WTC11 (cell line): Measurements from ENCODE around the gene DTD1. TPM values are rescaled to one million over a fixed set of nuclear protein-coding genes. Genes with fewer than 3 reads are reported as not detected.

Experiments
- ATAC-seq: fragments of 200-7000 bp; cut with Tn5 transposase; 2 replicates; pipeline ENCODE4 v1.10.0; 2021; ENCODE audit warnings: mild to moderate bottlenecking, moderate library complexity
- CTCF ChIA-PET: fragments of 300-600 bp; sonication (Branson Sonifier 250); formaldehyde crosslinking; loops from one replicate; lab custom pipeline; 2021; ENCODE audit warnings: antibody characterized with exemption; lab: Charles Lee
- POLR2A ChIA-PET: fragments of 350-600 bp; sonication (Branson Sonifier 250); formaldehyde crosslinking; loops from one replicate; lab custom pipeline; 2021; ENCODE audit warnings: antibody characterized with exemption; lab: Charles Lee
- DNase-seq: peaks from one replicate; pipeline ENCODE4 v3.0.0; 2021; ENCODE audit warnings: low spot score
- H3K27ac Mint-ChIP-seq: 2 replicates; pipeline ENCODE4 v1.8.0; 2021; ENCODE audit warnings: mixed read lengths
- H3K27me3 Mint-ChIP-seq: 2 replicates; pipeline ENCODE4 v1.8.0; 2021; ENCODE audit warnings: low read depth, mild to moderate bottlenecking, moderate library complexity, mixed read lengths
- H3K36me3 Mint-ChIP-seq: 2 replicates; pipeline ENCODE4 v1.8.0; 2021; ENCODE audit warnings: mixed read lengths
- H3K4me1 Mint-ChIP-seq: 2 replicates; pipeline ENCODE4 v1.8.0; 2022; ENCODE audit warnings: mixed read lengths
- H3K4me3 Mint-ChIP-seq: 2 replicates; pipeline ENCODE4 v1.8.0; 2021; ENCODE audit warnings: mild to moderate bottlenecking, moderate library complexity, mixed read lengths
- H3K9me3 Mint-ChIP-seq: 2 replicates; pipeline ENCODE4 v1.8.0; 2021; ENCODE audit warnings: mixed read lengths
- AR ChIP-seq: fragments of 250-450 bp; sonication (Bioruptor Pico); IDR thresholded peaks from 2 replicates; pipeline ENCODE4 v1.9.0; 2021; ENCODE audit warnings: mild to moderate bottlenecking
- CBFB ChIP-seq: sonication (generic); formaldehyde crosslinking; IDR thresholded peaks from 2 replicates; pipeline ENCODE4 v1.8.1; 2022; ENCODE audit warnings: mild to moderate bottlenecking, low read depth, missing genetic modification reagents
- CTCF ChIP-seq: fragments of 200-600 bp; IDR thresholded peaks from 2 replicates; pipeline ENCODE4 v1.8.0; 2022; ENCODE audit warnings: antibody characterized with exemption
- ELF4 ChIP-seq: sonication (generic); formaldehyde crosslinking; IDR thresholded peaks from 2 replicates; pipeline ENCODE4 v1.8.1; 2022; ENCODE audit warnings: low read depth, mild to moderate bottlenecking, moderate library complexity, missing genetic modification reagents
- ETV6 ChIP-seq: sonication (generic); formaldehyde crosslinking; IDR thresholded peaks from 2 replicates; pipeline ENCODE4 v1.8.1; 2022; ENCODE audit warnings: mild to moderate bottlenecking, missing genetic modification reagents
- MXD4 ChIP-seq: fragments of 250-450 bp; sonication (Bioruptor Pico); IDR thresholded peaks from 2 replicates; pipeline ENCODE4 v1.8.0; 2021; ENCODE audit warnings: mild to moderate bottlenecking, moderate library complexity, borderline replicate concordance
- NFE2L1 ChIP-seq: sonication (generic); formaldehyde crosslinking; IDR thresholded peaks from 2 replicates; pipeline ENCODE4 v1.8.1; 2023; ENCODE audit warnings: missing genetic modification reagents
- NFYB ChIP-seq: sonication (generic); formaldehyde crosslinking; conservative IDR thresholded peaks from 2 replicates; pipeline ENCODE4 v1.8.0; 2022; ENCODE audit warnings: low read depth, missing genetic modification reagents
- NR3C1 ChIP-seq: sonication (generic); formaldehyde crosslinking; conservative IDR thresholded peaks from 2 replicates; pipeline ENCODE4 v1.8.1; 2023; ENCODE audit warnings: low read depth, mild to moderate bottlenecking, missing genetic modification reagents
- RORB ChIP-seq: fragments of 250-450 bp; sonication (Bioruptor Pico); IDR thresholded peaks from 2 replicates; pipeline ENCODE4 v1.9.0; 2021; ENCODE audit warnings: mild to moderate bottlenecking
- TCF7 ChIP-seq: sonication (generic); formaldehyde crosslinking; IDR thresholded peaks from 2 replicates; pipeline ENCODE4 v1.8.0; 2022; ENCODE audit warnings: mild to moderate bottlenecking, low read depth, missing genetic modification reagents, moderate library complexity
- ZBTB21 ChIP-seq: sonication (generic); formaldehyde crosslinking; IDR thresholded peaks from 2 replicates; pipeline ENCODE4 v1.8.1; 2023; ENCODE audit warnings: mild to moderate bottlenecking, missing genetic modification reagents, borderline replicate concordance
- ZNF219 ChIP-seq: sonication (generic); formaldehyde crosslinking; IDR thresholded peaks from 2 replicates; pipeline ENCODE4 v1.8.0; 2023; ENCODE audit warnings: missing genetic modification reagents, mild to moderate bottlenecking, borderline replicate concordance
- ZNF263 ChIP-seq: sonication (generic); formaldehyde crosslinking; IDR thresholded peaks from 2 replicates; pipeline ENCODE4 v1.8.1; 2022; ENCODE audit warnings: low read depth, mild to moderate bottlenecking, moderate library complexity, missing genetic modification reagents
- total RNA-seq: library from RNA; stranded (reverse); gene quantifications from 3 replicates; pipeline ENCODE4 v1.2.3, GENCODE V29; 2021
- TF ChIP-seq, protein P1 (sequence below): sonication (generic); formaldehyde crosslinking; IDR thresholded peaks from 2 replicates; pipeline ENCODE4 v1.8.1; 2022; ENCODE audit warnings: low read depth, mild to moderate bottlenecking, moderate library complexity, missing genetic modification reagents, borderline replicate concordance
- TF ChIP-seq, protein P2 (sequence below): fragments of 250-450 bp; sonication (Bioruptor Pico); IDR thresholded peaks from 2 replicates; pipeline ENCODE4 v1.8.0; 2021; ENCODE audit warnings: mild to moderate bottlenecking
- TF ChIP-seq, protein P3 (sequence below): sonication (generic); formaldehyde crosslinking; IDR thresholded peaks from 2 replicates; pipeline ENCODE4 v1.8.0; 2022; ENCODE audit warnings: mild to moderate bottlenecking, missing genetic modification reagents
- TF ChIP-seq, protein P4 (sequence below): sonication (generic); formaldehyde crosslinking; IDR thresholded peaks from 2 replicates; pipeline ENCODE4 v1.8.1; 2022; ENCODE audit warnings: low read depth, missing genetic modification reagents, borderline replicate concordance
- TF ChIP-seq, protein P5 (sequence below): sonication (generic); formaldehyde crosslinking; IDR thresholded peaks from 2 replicates; pipeline ENCODE4 v1.8.1; 2023; ENCODE audit warnings: mild to moderate bottlenecking, missing genetic modification reagents, moderate library complexity

DTD1 gene
- total RNA-seq, 1 experiment from 2014 or later, result 71.1 TPM

DNA sequence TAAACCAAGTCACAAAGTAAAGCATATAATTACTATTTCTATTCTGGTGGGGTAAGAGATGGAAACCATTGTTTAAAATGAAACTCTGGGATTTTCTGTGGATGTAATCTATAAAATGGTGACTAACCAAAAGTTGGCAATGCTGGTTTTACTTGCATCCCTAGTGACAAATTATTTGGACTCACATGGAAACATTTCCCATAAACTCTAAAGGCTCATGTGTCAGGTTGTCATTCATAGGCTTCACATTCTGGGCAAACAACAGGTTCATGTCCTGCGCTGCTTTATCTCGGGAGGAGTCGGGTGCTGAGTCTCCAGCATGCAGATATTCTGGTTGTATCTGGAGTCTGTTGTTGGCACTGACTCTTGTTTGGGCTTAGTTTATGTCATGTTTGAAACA, 127.7 kb downstream of the DTD1 start:
- TF ChIP-seq TCF7 (CRISPR knock-in tag), result no peak
- TF ChIP-seq AR, result no peak
- TF ChIP-seq ZBTB21 (CRISPR knock-in tag), result no peak
- no peak for TF ChIP-seq CTCF
- TF ChIP-seq, protein P1, sequence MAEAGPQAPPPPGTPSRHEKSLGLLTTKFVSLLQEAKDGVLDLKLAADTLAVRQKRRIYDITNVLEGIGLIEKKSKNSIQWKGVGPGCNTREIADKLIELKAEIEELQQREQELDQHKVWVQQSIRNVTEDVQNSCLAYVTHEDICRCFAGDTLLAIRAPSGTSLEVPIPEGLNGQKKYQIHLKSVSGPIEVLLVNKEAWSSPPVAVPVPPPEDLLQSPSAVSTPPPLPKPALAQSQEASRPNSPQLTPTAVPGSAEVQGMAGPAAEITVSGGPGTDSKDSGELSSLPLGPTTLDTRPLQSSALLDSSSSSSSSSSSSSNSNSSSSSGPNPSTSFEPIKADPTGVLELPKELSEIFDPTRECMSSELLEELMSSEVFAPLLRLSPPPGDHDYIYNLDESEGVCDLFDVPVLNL (CRISPR knock-in tag), result no peak
- TF ChIP-seq CBFB (CRISPR knock-in tag), result no peak
- TF ChIP-seq NFE2L1 (CRISPR knock-in tag), result no peak
- TF ChIP-seq, protein P2, sequence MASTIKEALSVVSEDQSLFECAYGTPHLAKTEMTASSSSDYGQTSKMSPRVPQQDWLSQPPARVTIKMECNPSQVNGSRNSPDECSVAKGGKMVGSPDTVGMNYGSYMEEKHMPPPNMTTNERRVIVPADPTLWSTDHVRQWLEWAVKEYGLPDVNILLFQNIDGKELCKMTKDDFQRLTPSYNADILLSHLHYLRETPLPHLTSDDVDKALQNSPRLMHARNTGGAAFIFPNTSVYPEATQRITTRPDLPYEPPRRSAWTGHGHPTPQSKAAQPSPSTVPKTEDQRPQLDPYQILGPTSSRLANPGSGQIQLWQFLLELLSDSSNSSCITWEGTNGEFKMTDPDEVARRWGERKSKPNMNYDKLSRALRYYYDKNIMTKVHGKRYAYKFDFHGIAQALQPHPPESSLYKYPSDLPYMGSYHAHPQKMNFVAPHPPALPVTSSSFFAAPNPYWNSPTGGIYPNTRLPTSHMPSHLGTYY (CRISPR knock-in tag), result no peak
- H3K27ac Mint-ChIP-seq, result no peak overlapping the region
- peaks cover 28% of the 10 kb centered on the region for H3K4me1 Mint-ChIP-seq
- H3K9me3 Mint-ChIP-seq, result peaks cover 11% of the 10 kb centered on the region
- H3K4me3 Mint-ChIP-seq, result no peak overlapping the region
- ChIA-PET CTCF (no interaction called here), POLR2A (no interaction called here)
- no peak for ATAC-seq
- peaks cover 7% of the 10 kb centered on the region for H3K36me3 Mint-ChIP-seq
- H3K27me3 Mint-ChIP-seq, result no peaks in the 10 kb centered on the region
- no peak for DNase-seq

DNA sequence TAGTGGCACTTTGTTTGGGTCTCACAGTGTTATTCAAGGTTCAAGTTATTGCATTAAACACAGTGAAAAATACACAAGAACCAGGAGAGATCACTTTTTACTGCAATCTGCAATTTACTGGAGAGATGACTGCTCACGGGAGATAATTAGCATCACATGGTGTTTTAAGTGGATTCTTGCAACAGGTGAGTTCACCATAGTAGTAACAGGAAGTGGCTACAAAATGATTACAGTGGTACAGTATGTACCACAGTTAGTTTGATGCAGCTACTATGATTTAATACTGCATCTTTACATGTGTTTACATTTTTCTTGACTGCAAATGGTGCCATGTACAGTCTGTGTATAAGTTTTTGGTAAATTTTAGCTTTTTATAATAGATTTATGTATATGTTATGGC, 129.2 kb downstream of the DTD1 start:
- Mint-ChIP-seq H3K36me3 (peaks cover 13% of the 10 kb centered on the region), H3K4me1 (peaks cover 15% of the 10 kb centered on the region), H3K27me3 (no peaks in the 10 kb centered on the region), H3K9me3 (peaks cover 21% of the 10 kb centered on the region)
- POLR2A ChIA-PET, result no interaction called here
- no peak for DNase-seq
- CTCF ChIA-PET, result no interaction called here
- no peak for TF ChIP-seq RORB (CRISPR knock-in tag)
- TF ChIP-seq, all 79 proteins: peak for 0
- H3K4me3 Mint-ChIP-seq, result no peak overlapping the region
- ATAC-seq, result no peak
- peak overlapping the region; percentile 24; the same call in 1 of the 2 replicates for H3K27ac Mint-ChIP-seq

DNA sequence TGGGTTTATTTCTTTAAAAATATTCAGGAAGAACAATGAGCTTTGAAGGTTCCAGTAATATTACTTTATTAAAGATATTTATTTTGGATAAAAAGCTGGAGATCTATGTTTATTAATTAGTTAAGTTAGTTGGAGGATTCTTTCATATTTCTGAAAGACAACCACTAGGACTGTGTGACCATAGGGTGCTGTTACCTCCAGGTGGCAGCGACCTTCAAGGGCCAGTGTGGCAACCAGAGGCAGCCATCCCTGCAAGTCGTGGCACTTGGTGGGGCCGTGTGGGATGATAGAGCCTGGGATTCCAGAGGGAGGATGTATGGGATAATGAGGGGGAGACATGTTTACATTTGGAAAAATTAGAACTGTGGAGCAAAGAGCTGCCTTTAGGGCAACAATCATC, 130.3 kb downstream of the DTD1 start:
- ChIA-PET POLR2A (no interaction called here), CTCF (interaction anchor here (0.8 to 1.5 kb wide), 2 partner anchors 86 to 186 kb away, joined by 3 to 4 read pairs; no protein-coding TSS in a partner anchor)
- H3K9me3 Mint-ChIP-seq, result peaks cover 21% of the 10 kb centered on the region
- no peak overlapping the region for H3K27ac Mint-ChIP-seq
- peaks cover 13% of the 10 kb centered on the region for H3K36me3 Mint-ChIP-seq
- no peak overlapping the region for H3K4me3 Mint-ChIP-seq
- DNase-seq (no peak), ATAC-seq (peak; percentile 51; the same call in 1 of the 2 replicates)
- no peaks in the 10 kb centered on the region for H3K27me3 Mint-ChIP-seq
- TF ChIP-seq, protein P3, sequence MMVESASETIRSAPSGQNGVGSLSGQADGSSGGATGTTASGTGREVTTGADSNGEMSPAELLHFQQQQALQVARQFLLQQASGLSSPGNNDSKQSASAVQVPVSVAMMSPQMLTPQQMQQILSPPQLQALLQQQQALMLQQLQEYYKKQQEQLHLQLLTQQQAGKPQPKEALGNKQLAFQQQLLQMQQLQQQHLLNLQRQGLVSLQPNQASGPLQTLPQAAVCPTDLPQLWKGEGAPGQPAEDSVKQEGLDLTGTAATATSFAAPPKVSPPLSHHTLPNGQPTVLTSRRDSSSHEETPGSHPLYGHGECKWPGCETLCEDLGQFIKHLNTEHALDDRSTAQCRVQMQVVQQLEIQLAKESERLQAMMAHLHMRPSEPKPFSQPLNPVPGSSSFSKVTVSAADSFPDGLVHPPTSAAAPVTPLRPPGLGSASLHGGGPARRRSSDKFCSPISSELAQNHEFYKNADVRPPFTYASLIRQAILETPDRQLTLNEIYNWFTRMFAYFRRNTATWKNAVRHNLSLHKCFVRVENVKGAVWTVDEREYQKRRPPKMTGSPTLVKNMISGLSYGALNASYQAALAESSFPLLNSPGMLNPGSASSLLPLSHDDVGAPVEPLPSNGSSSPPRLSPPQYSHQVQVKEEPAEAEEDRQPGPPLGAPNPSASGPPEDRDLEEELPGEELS (CRISPR knock-in tag), result no peak
- TF ChIP-seq NR3C1 (CRISPR knock-in tag) (no peak), NFYB (CRISPR knock-in tag) (no peak), ETV6 (CRISPR knock-in tag) (no peak), MXD4 (no peak), ZNF219 (CRISPR knock-in tag) (no peak), ELF4 (CRISPR knock-in tag) (no peak), ZNF263 (CRISPR knock-in tag) (no peak), ZBTB21 (CRISPR knock-in tag) (no peak)
- TF ChIP-seq, protein P4, sequence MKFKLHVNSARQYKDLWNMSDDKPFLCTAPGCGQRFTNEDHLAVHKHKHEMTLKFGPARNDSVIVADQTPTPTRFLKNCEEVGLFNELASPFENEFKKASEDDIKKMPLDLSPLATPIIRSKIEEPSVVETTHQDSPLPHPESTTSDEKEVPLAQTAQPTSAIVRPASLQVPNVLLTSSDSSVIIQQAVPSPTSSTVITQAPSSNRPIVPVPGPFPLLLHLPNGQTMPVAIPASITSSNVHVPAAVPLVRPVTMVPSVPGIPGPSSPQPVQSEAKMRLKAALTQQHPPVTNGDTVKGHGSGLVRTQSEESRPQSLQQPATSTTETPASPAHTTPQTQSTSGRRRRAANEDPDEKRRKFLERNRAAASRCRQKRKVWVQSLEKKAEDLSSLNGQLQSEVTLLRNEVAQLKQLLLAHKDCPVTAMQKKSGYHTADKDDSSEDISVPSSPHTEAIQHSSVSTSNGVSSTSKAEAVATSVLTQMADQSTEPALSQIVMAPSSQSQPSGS, result no peak
- TF ChIP-seq, protein P2 (CRISPR knock-in tag), result no peak
- TF ChIP-seq, protein P5, sequence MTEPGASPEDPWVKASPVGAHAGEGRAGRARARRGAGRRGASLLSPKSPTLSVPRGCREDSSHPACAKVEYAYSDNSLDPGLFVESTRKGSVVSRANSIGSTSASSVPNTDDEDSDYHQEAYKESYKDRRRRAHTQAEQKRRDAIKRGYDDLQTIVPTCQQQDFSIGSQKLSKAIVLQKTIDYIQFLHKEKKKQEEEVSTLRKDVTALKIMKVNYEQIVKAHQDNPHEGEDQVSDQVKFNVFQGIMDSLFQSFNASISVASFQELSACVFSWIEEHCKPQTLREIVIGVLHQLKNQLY, result no peak
- peaks cover 7% of the 10 kb centered on the region for H3K4me1 Mint-ChIP-seq
